Hepatocyte (in vitro differentiated cells): ENCODE measurements around the gene DRAP1.

Source experiments
- CTCF ChIP-seq: fragments of 200-600 bp; sonication (generic); IDR thresholded peaks from 2 replicates; pipeline ENCODE4 v1.5.1; 2016; ENCODE audit warnings: antibody characterized with exemption, mild to moderate bottlenecking; ENCODE audit not compliant: poor library complexity
- EZH2 ChIP-seq: fragments of 200-600 bp; sonication (generic); IDR thresholded peaks from 2 replicates; pipeline ENCODE4 v1.6.1; 2016; ENCODE audit warnings: antibody characterized with exemption, mild to moderate bottlenecking, borderline replicate concordance
- EZH2phosphoT487 ChIP-seq: fragments of 200-600 bp; sonication (generic); IDR thresholded peaks from one replicate; pipeline ENCODE4 v1.6.1; 2018; ENCODE audit warnings: antibody characterized with exemption, mild to moderate bottlenecking, low read depth, moderate library complexity; ENCODE audit not compliant: unreplicated experiment, severe bottlenecking

GRCh38 chr11:65883786-65884715, 35.2 kb upstream of the DRAP1 start:
- TF ChIP-seq CTCF (no peak), EZH2 (no peak), EZH2phosphoT487 (no peak)
